Measurements from ENCODE around the gene GLCE. TPM values are rescaled to one million over a fixed set of nuclear protein-coding genes. Genes with fewer than 3 reads are reported as not detected.
"Not testable (repeated sequence)": the region's sequence is repeated elsewhere in the genome, so short reads cannot be mapped to it uniquely, and the experiment has no call there.

Gene GLCE
- total and polyA plus RNA-seq, 5 donors: 4.8 to 10.2 (median 8.8) TPM

DNA sequence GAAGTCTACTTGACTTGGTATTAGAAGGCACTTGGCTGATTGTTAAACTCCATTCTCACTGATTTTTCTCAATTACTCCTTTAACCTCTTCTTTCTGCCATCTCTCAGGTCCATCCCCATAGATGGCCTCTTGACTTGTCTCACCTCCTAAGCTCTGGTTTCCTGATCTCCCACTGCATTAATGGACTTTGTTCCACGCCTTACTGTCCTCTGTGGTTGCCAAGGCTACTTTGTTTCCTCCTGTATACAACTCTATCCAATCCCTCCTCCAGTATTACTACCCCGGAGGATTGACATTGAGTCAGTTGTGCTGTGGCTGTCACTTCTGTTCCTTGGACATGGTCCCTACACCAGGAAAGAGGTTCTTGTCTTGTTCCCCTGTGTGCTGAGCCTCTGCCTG lies 10.6 kb upstream of the GLCE start:
- ATAC-seq: peak in 1 of 2 donors; percentile 14
- Histone ChIP-seq H3K9me3 (ENCODE audit: control insufficient read depth, low read length) (no peaks in the 10 kb centered on the region), H3K27me3 (ENCODE audit: control insufficient read depth, insufficient read depth) (no peaks in the 10 kb centered on the region), H3K27ac (ENCODE audit: low read length) (no peak overlapping the region), H3K4me1 (ENCODE audit: control insufficient read depth, insufficient read depth, low read length) (no peaks in the 10 kb centered on the region), H3K4me3 (ENCODE audit: low read length) (no peak overlapping the region)
- no peak for DNase-seq
- intact Hi-C loops (cut with DNase I): no loop called here
- WGBS: 86% methylated on average over 2 of the region's 2 CpGs

DNA sequence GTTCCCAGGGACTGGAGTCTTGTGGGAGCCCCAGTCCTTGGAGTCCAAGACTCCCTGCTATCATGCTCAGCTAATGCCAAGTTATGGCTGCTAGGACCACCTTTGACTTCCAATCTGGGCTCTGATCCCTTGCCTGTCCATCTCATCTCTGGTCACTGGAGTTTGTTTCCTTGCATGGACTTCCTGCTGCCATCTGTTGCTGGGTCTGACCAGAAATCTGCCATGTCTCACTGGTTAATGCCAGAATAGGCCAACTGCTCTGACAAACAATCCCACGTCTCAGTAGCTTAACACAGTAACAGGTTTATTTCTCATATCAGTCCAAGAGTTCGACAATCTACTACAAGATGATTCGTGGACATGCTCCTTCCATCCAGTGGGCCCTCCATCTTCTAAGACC lies 10.1 kb upstream of the GLCE start:
- Histone ChIP-seq H3K27me3 (ENCODE audit: control insufficient read depth, insufficient read depth) (no peaks in the 10 kb centered on the region), H3K9me3 (ENCODE audit: control insufficient read depth, low read length) (no peaks in the 10 kb centered on the region), H3K4me1 (ENCODE audit: control insufficient read depth, insufficient read depth, low read length) (no peaks in the 10 kb centered on the region), H3K4me3 (ENCODE audit: low read length) (no peak overlapping the region), H3K27ac (ENCODE audit: low read length) (no peak overlapping the region)
- intact Hi-C loops (cut with DNase I): no loop called here
- ATAC-seq (no peak), DNase-seq (no peak)
- 87% methylated on average over 3 of the region's 3 CpGs for WGBS

DNA sequence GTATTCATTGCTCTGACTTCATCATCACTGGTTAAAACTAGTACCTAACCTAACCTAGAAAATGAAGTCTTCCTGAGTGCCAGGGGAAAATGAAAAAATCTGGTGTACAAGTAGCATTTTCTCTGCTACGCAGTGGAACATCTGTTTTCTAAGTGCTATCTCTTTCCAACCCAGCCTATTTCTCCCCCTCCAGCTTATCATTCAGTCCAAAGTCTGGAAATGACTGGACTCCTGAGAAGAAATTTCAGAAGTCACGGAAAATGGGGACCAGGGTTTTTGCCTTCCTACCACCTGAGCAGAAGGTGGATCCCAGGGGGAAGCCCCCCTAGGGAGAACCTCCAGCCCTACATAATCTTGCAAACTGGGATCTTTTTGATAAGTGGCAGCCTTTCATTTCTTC lies 9.6 kb upstream of the GLCE start:
- Histone ChIP-seq H3K27me3 (ENCODE audit: control insufficient read depth, insufficient read depth) (no peaks in the 10 kb centered on the region), H3K4me3 (ENCODE audit: low read length) (no peak overlapping the region), H3K27ac (ENCODE audit: low read length) (no peak overlapping the region), H3K9me3 (ENCODE audit: control insufficient read depth, low read length) (no peaks in the 10 kb centered on the region), H3K4me1 (ENCODE audit: control insufficient read depth, insufficient read depth, low read length) (no peaks in the 10 kb centered on the region)
- intact Hi-C loops (cut with DNase I): no loop called here
- WGBS: 76% methylated on average over 2 of the region's 2 CpGs
- DNase-seq (no peak), ATAC-seq (no peak)

DNA sequence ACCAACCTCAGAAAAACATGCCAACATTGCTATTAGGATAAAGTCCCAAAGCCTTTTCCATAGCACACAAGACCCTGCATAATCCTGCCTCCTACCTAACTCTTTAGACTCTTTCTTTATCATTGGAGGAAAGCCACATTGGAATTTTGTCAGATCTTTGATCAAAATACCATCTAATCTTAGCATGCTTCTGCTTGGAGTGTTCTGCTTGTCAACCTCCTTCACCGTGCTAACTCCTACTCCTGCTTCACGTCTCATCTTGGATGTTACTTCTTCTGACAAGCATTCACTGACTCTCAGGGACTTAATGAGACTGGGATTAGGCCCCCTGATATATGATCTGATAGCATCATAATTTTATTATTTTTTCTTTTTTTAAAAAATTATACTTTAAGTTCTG lies 7.4 kb upstream of the GLCE start:
- WGBS: 88% methylated on average over 2 of the region's 2 CpGs
- ATAC-seq: no peak
- Histone ChIP-seq H3K9me3 (ENCODE audit: control insufficient read depth, low read length) (no peaks in the 10 kb centered on the region), H3K4me3 (ENCODE audit: low read length) (no peak overlapping the region), H3K27me3 (ENCODE audit: control insufficient read depth, insufficient read depth) (no peaks in the 10 kb centered on the region), H3K4me1 (ENCODE audit: control insufficient read depth, insufficient read depth, low read length) (no peaks in the 10 kb centered on the region), H3K27ac (ENCODE audit: low read length) (no peak overlapping the region)
- intact Hi-C loops (cut with DNase I): no loop called here
- DNase-seq: no peak

DNA sequence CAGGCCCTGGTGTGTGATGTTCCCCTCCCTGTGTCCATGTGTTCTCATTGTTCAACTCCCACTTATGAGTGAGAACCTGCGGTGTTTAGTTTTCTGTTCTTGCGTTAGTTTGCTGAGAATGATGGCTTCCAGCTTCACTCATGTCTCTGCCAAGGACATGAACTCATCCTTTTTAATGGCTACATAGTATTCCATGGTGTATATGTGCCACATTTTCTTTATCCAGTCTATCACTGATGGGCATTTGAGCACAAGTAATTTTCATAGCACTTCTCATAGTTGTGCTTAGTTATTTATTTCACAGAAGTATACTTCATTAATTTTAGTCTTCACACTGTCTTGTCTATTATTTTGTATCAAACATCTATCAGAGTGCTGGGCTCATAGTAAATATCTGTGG lies 6.8 kb upstream of the GLCE start:
- H3K4me3 ChIP-seq (ENCODE audit: low read length); ATAC-seq; H3K27me3 ChIP-seq (ENCODE audit: control insufficient read depth, insufficient read depth); intact Hi-C loops (cut with DNase I); H3K9me3 ChIP-seq (ENCODE audit: control insufficient read depth, low read length); H3K4me1 ChIP-seq (ENCODE audit: control insufficient read depth, insufficient read depth, low read length); H3K27ac ChIP-seq (ENCODE audit: low read length); DNase-seq: not testable (repeated sequence)
- WGBS: 96% methylated on average over 2 of the region's 2 CpGs

DNA sequence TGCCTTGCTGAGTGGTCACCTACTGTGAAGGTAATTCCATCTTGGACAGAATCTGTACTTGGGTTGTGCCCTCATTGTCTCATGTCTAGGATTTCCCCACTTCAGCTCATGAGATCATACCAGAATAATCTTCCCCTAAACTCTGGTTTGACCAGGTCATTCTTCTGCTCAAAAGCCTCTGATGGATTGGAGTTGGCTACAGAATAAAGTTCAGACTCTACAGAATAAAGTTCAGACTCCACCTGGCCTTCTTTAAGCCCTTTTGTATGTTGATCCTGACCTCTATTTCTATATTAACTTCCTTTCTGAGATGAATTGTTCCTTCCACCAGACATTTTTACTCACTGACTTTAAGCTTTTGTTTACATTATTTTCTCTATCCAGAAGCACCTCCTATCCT lies 6.4 kb upstream of the GLCE start:
- intact Hi-C loops (cut with DNase I): no loop called here
- Histone ChIP-seq H3K4me3 (ENCODE audit: low read length) (no peak overlapping the region), H3K9me3 (ENCODE audit: control insufficient read depth, low read length) (no peaks in the 10 kb centered on the region), H3K27ac (ENCODE audit: low read length) (no peak overlapping the region), H3K4me1 (ENCODE audit: control insufficient read depth, insufficient read depth, low read length) (no peaks in the 10 kb centered on the region), H3K27me3 (ENCODE audit: control insufficient read depth, insufficient read depth) (no peaks in the 10 kb centered on the region)
- ATAC-seq (no peak), DNase-seq (no peak)

DNA sequence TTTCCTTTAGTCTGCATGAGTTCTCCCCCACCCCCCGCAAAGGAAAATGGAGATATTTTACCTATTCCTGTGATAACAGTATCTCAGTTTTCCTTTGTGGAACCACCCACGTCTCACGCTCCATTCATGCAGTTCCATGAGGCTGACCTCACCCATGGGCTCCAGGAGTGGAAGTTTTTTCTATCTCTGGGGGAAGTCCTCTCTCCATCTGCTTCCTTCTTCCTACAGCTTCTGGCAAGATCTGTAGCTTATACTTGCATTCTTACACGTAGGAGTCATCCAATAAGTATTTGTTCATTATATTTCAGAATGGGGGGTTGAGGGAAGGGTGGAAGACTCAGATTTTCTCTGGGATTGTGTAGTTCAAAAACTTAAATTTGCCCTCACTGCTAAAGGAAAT lies 5.8 kb upstream of the GLCE start:
- WGBS: 27% methylated on average over 4 of the region's 4 CpGs
- no peaks in the 10 kb centered on the region for H3K27me3 ChIP-seq (ENCODE audit: control insufficient read depth, insufficient read depth)
- no peak overlapping the region for H3K4me3 ChIP-seq (ENCODE audit: low read length)
- no peaks in the 10 kb centered on the region for H3K4me1 ChIP-seq (ENCODE audit: control insufficient read depth, insufficient read depth, low read length)
- ATAC-seq (peak; percentile 75 to 93), DNase-seq (no peak)
- intact Hi-C loops (cut with DNase I): no loop called here
- H3K9me3 ChIP-seq (ENCODE audit: control insufficient read depth, low read length): no peaks in the 10 kb centered on the region
- H3K27ac ChIP-seq (ENCODE audit: low read length): no peak overlapping the region

DNA sequence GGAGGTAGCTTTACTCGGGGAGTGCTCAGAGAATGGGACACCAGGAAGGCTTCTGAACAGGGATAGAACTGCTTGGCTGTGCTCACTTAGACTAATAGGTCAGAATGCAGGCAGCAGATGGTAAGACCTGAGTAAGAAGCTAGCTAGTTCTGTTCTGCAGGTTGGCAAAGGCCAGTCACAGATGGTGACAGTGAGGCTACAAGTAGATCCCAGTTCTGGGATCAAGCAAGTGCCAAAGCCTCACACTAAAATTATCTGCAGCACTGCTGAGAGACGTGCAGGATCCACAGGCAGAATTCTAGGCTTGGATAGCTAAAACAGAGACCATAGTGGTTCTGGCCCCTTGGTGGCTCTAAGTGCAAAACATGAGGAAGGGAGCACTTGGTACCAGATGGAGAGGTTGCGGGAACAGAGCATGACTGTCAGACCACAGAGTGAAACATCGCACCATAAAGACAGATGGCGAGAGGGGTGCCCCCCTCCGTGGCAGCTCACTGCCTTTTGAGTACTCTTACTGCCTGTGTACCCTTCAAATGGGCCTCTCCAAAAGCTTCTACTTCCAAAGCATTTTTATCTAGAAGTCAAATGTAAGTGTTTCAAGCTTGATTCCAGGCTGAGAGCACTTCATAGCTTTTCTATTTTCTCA lies 3.6 kb upstream of the GLCE start:
- no peak for DNase-seq
- no peak overlapping the region for H3K27ac ChIP-seq (ENCODE audit: low read length)
- no peak for ATAC-seq
- H3K9me3 ChIP-seq (ENCODE audit: control insufficient read depth, low read length): no peaks in the 10 kb centered on the region
- 79% methylated on average over 6 of the region's 6 CpGs for WGBS
- intact Hi-C loops (cut with DNase I): no loop called here
- H3K4me3 ChIP-seq (ENCODE audit: low read length): no peak overlapping the region
- no peaks in the 10 kb centered on the region for H3K4me1 ChIP-seq (ENCODE audit: control insufficient read depth, insufficient read depth, low read length)
- no peaks in the 10 kb centered on the region for H3K27me3 ChIP-seq (ENCODE audit: control insufficient read depth, insufficient read depth)

DNA sequence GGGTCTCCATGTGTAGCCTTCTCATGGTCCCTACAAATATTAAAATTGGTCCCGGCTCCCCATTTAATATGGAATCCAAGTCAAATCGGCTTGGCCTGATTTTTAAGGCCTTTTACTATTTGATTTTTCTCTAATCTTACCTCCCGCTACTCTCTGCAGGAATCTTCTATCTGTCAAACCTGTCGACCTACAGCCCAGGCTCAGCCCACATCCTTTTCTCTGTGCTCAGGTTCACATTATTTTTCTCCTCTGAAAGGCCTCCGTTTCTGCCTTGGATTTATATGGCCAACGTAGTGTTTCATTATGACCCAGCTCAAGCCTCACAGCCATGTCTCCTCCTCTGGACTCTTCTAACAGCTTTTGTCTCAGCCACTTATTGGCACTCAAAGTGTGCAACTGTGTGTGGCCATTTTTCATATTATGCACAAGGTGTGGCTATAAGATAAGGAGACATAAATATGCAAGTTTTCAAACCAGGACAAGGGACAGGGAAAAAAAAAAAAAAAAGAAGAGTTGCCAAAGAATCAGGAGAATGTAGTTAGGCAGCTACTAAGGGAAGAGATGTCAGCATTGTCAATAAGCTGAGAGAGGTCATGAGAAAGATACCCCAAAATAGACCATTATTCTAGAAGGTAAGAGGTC lies 2.1 kb upstream of the GLCE start:
- H3K9me3 ChIP-seq (ENCODE audit: control insufficient read depth, low read length): no peaks in the 10 kb centered on the region
- no peak overlapping the region for H3K4me3 ChIP-seq (ENCODE audit: low read length)
- H3K27me3 ChIP-seq (ENCODE audit: control insufficient read depth, insufficient read depth): no peaks in the 10 kb centered on the region
- no peaks in the 10 kb centered on the region for H3K4me1 ChIP-seq (ENCODE audit: control insufficient read depth, insufficient read depth, low read length)
- intact Hi-C loops (cut with DNase I): no loop called here
- 84% methylated on average over 6 of the region's 6 CpGs for WGBS
- no peak for ATAC-seq
- DNase-seq: no peak
- no peak overlapping the region for H3K27ac ChIP-seq (ENCODE audit: low read length)

DNA sequence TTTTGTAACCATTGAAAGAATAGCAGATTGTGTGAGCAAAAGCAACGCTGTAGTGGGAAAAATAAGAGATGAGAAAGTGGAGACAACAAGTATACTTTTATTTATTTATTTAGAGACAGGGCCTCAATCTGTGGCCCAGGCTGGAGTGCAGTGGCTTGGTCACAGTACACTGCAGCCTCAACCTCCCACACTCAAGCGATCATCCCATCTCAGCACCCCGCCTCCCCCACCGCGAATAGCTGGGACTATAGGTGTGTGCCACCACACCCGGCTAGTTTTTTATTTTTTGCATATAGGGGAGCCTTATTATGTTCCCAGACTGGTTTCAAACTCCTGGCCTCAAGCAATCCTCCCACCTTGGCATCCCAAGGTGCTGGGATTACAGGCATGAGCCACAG lies 1.6 kb upstream of the GLCE start:
- H3K4me3 ChIP-seq (ENCODE audit: low read length): no peak overlapping the region
- no peaks in the 10 kb centered on the region for H3K9me3 ChIP-seq (ENCODE audit: control insufficient read depth, low read length)
- no peak overlapping the region for H3K27ac ChIP-seq (ENCODE audit: low read length)
- DNase-seq (no peak), ATAC-seq (no peak)
- H3K4me1 ChIP-seq (ENCODE audit: control insufficient read depth, insufficient read depth, low read length): no peaks in the 10 kb centered on the region
- no peaks in the 10 kb centered on the region for H3K27me3 ChIP-seq (ENCODE audit: control insufficient read depth, insufficient read depth)
- intact Hi-C loops (cut with DNase I): no loop called here
- 94% methylated on average over 6 of the region's 6 CpGs for WGBS

DNA sequence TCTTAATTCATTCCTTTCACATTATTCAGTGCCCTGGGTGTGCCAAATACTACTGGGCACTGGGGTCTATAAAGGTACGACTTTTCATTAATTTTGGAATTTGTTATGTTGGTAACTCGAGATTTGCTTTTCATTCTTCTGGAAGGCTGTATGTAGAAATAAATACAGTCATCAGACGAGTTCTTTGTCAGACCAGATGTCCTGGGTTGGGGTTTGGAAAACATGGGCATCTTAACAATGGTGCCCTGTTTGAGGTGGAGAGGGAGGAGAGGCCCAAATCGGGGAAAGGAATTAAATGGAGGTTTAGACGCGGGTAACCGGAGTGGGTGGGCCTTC lies 662 bp upstream of the GLCE start:
- Histone ChIP-seq H3K4me3 (ENCODE audit: low read length) (peak overlapping the region; percentile 80), H3K4me1 (ENCODE audit: control insufficient read depth, insufficient read depth, low read length) (no peaks in the 10 kb centered on the region), H3K9me3 (ENCODE audit: control insufficient read depth, low read length) (no peaks in the 10 kb centered on the region), H3K27me3 (ENCODE audit: control insufficient read depth, insufficient read depth) (no peaks in the 10 kb centered on the region), H3K27ac (ENCODE audit: low read length) (peak overlapping the region; percentile 2)
- ATAC-seq (no peak), DNase-seq (no peak)
- WGBS: 24% methylated on average over 7 of the region's 7 CpGs
- intact Hi-C loops (cut with DNase I): loop anchor here in 2 of 4 donors (5.0 to 10.0 kb wide), 2 partner anchors 75 to 77 kb away; no protein-coding TSS in a partner anchor
